HL-60 (cell line): Measurements from ENCODE around the gene SOWAHA.
"Not testable (repeated sequence)": the region's sequence is repeated elsewhere in the genome, so short reads cannot be mapped to it uniquely, and the experiment has no call there.

Source experiments
- DNase-seq, 2 experiments: peaks; one replicate each; pipeline ENCODE4 v3.0.0-alpha.2; 2010 to 2020; ENCODE audit warnings: low read depth in 1 of 2, low spot score in 1 of 2
- H3K27ac ChIP-seq: fragments of 250-450 bp; sonication (Bioruptor Pico); replicated peaks from 2 replicates; pipeline ENCODE4 v1.5.1; 2020; ENCODE audit warnings: mild to moderate bottlenecking, moderate library complexity
- H3K27me3 ChIP-seq: fragments of 250-450 bp; sonication (Bioruptor Pico); 2 replicates; pipeline ENCODE4 v1.5.1; 2021; ENCODE audit warnings: mild to moderate bottlenecking, moderate library complexity; ENCODE audit not compliant: insufficient read depth, poor library complexity, severe bottlenecking
- H3K4me3 ChIP-seq: replicated peaks from 2 replicates; pipeline ENCODE4 v1.5.1; 2011; ENCODE audit warnings: mild to moderate bottlenecking, control low read depth, low read length; ENCODE audit not compliant: insufficient read depth
- CTCF ChIP-seq: IDR thresholded peaks from one replicate; pipeline ENCODE4 v1.5.1; 2011; ENCODE audit warnings: low read length, control low read depth, inconsistent platforms; ENCODE audit not compliant: insufficient read depth
- GABPA ChIP-seq: IDR thresholded peaks from 2 replicates; pipeline ENCODE4 v1.6.1; 2012; ENCODE audit warnings: low read depth
- POLR2AphosphoS5 ChIP-seq: IDR thresholded peaks from 2 replicates; pipeline ENCODE4 v1.6.1; 2012; ENCODE audit warnings: low read depth
- REST ChIP-seq: IDR thresholded peaks from 2 replicates; pipeline ENCODE4 v1.6.1; 2012; ENCODE audit warnings: low read depth; ENCODE audit not compliant: insufficient replicate concordance
- SPI1 ChIP-seq: IDR thresholded peaks from 2 replicates; pipeline ENCODE4 v1.6.1; 2012; ENCODE audit warnings: low read depth, mild to moderate bottlenecking, borderline replicate concordance

SOWAHA gene

GRCh38 chr5:132853790-132854189 is 40.7 kb downstream of the SOWAHA start:
- H3K27ac ChIP-seq: no peak overlapping the region
- no peak for TF ChIP-seq CTCF
- no peak for TF ChIP-seq SPI1
- TF ChIP-seq REST: no peak
- TF ChIP-seq GABPA: no peak
- no peak for TF ChIP-seq POLR2AphosphoS5
- DNase-seq: no peak
- no peaks in the 10 kb centered on the region for H3K27me3 ChIP-seq
- H3K4me3 ChIP-seq: no peak overlapping the region

- TF ChIP-seq POLR2AphosphoS5 (no peak), REST (no peak), GABPA (no peak), SPI1 (no peak), CTCF (no peak)
- H3K27me3 ChIP-seq: no peaks in the 10 kb centered on the region
- H3K4me3 ChIP-seq: no peak overlapping the region
- no peak for DNase-seq
- H3K27ac ChIP-seq: no peak overlapping the region
Measured at GRCh38 chr5:132854301-132854700, 41.2 kb downstream of the SOWAHA start.

GRCh38 chr5:132854992-132855391 is 41.9 kb downstream of the SOWAHA start:
- not testable (repeated sequence) for DNase-seq, H3K27ac ChIP-seq, H3K27me3 ChIP-seq, H3K4me3 ChIP-seq

- H3K27ac ChIP-seq: no peak overlapping the region
- no peak overlapping the region for H3K4me3 ChIP-seq
- no peaks in the 10 kb centered on the region for H3K27me3 ChIP-seq
- DNase-seq: no peak
- TF ChIP-seq REST (no peak), SPI1 (no peak), GABPA (no peak), POLR2AphosphoS5 (no peak), CTCF (no peak)
Measured at GRCh38 chr5:132856011-132856410, 42.9 kb downstream of the SOWAHA start.
